GM20000 (cell line): ENCODE measurements around the gene ZFP64.

Experiments used
- DNase-seq: peaks from one replicate; pipeline ENCODE4 v3.0.0; 2012; ENCODE audit warnings: low spot score
- CTCF ChIP-seq: IDR thresholded peaks from 2 replicates; pipeline ENCODE4 v1.5.1; 2012; ENCODE audit warnings: mild to moderate bottlenecking, control low read depth; ENCODE audit errors: extremely low read depth, missing control alignments

ZFP64 gene

GRCh38 chr20:52212943-52213342 is 21.4 kb upstream of the ZFP64 start:
- no peak for TF ChIP-seq CTCF
- DNase-seq: no peak

GRCh38 chr20:52210037-52210990 is 18.7 kb upstream of the ZFP64 start:
- TF ChIP-seq CTCF: no peak
- no peak for DNase-seq

- DNase-seq: no peak
- TF ChIP-seq CTCF: no peak
Measured at GRCh38 chr20:52209154-52209571, 17.6 kb upstream of the ZFP64 start.

GRCh38 chr20:52207020-52207810 is 15.6 kb upstream of the ZFP64 start:
- TF ChIP-seq CTCF: no peak
- no peak for DNase-seq

- DNase-seq: no peak
- TF ChIP-seq CTCF: no peak
Measured at GRCh38 chr20:52204136-52204535, 12.6 kb upstream of the ZFP64 start.

GRCh38 chr20:52201395-52201794 is 9.8 kb upstream of the ZFP64 start:
- DNase-seq: no peak
- TF ChIP-seq CTCF: no peak

- DNase-seq: no peak
- TF ChIP-seq CTCF: no peak
Measured at GRCh38 chr20:52200870-52201269, 9.3 kb upstream of the ZFP64 start.
